Prostate gland (tissue), 2 donors: ENCODE measurements around the gene BCAS3.

Experiments
- POLR2A ChIP-seq: fragments of 450-650 bp; IDR thresholded peaks from one replicate; pipeline ENCODE4 v1.6.1; 2016; ENCODE audit warnings: antibody characterized with exemption, mild to moderate bottlenecking
- POLR2AphosphoS5 ChIP-seq: sonication (generic); formaldehyde crosslinking; IDR thresholded peaks from one replicate; pipeline ENCODE4 v1.6.1; 2017; ENCODE audit warnings: antibody characterized with exemption
- TF ChIP-seq, protein P1 (sequence below), 4 experiments: fragments of 200-600 bp in 2 of 4; fragments of 450-650 bp in 2 of 4; sonication (generic) in 2 of 4; IDR thresholded peaks; 1 replicate in 3 of 4; 2 replicates in 1 of 4; pipeline ENCODE4 v1.5.1; 2016 to 2019; ENCODE audit warnings: antibody characterized with exemption in 4 of 4, mild to moderate bottlenecking in 2 of 4, moderate library complexity in 2 of 4

DNA sequence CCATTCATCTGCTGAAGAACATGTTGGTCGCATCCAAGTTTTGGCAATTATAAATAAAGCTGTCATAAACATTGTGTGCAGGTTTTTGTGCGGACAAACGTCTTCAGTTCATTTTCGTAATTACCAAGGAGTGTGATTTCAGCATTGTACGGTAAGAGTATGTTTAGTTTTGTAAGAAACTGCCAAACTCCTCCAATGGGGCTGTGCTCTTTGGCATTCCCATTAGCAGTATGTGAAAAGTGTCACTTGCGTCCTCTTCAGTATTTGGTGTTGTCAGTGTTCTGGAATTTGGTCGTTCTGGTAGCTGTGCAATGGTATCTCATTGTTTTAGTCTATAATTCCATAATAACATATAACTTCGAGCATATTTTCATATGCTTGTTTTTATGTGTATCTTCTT lies 120.9 kb downstream of the BCAS3 start:
- TF ChIP-seq POLR2A: no peak
- TF ChIP-seq, protein P1, sequence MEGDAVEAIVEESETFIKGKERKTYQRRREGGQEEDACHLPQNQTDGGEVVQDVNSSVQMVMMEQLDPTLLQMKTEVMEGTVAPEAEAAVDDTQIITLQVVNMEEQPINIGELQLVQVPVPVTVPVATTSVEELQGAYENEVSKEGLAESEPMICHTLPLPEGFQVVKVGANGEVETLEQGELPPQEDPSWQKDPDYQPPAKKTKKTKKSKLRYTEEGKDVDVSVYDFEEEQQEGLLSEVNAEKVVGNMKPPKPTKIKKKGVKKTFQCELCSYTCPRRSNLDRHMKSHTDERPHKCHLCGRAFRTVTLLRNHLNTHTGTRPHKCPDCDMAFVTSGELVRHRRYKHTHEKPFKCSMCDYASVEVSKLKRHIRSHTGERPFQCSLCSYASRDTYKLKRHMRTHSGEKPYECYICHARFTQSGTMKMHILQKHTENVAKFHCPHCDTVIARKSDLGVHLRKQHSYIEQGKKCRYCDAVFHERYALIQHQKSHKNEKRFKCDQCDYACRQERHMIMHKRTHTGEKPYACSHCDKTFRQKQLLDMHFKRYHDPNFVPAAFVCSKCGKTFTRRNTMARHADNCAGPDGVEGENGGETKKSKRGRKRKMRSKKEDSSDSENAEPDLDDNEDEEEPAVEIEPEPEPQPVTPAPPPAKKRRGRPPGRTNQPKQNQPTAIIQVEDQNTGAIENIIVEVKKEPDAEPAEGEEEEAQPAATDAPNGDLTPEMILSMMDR (IDR thresholded peaks at IDR 0.05): no peak
- TF ChIP-seq POLR2AphosphoS5: no peak
